K562 (cell line): Measurements from ENCODE around the gene APLP1. TPM values are rescaled to one million over a fixed set of nuclear protein-coding genes. Genes with fewer than 3 reads are reported as not detected.

Source experiments
- ARHGAP35 ChIP-seq: fragments of 450-650 bp; IDR thresholded peaks from 2 replicates; pipeline ENCODE4 v1.6.1; 2018; ENCODE audit not compliant: partially characterized antibody
- ARNT ChIP-seq, 2 experiments: fragments of 450-650 bp; IDR thresholded peaks; 2 replicates each; pipeline ENCODE4 v1.6.1; 2016; ENCODE audit warnings: mild to moderate bottlenecking in 1 of 2
- CEBPB ChIP-seq: fragments of 450-650 bp; IDR thresholded peaks from 2 replicates; pipeline ENCODE4 v1.6.1; 2016; ENCODE audit warnings: missing genetic modification characterization, missing compliant biosample characterization
- CHAMP1 ChIP-seq: fragments of 450-650 bp; IDR thresholded peaks from 2 replicates; pipeline ENCODE4 v1.6.1; 2016; ENCODE audit warnings: mild to moderate bottlenecking
- CHD2 ChIP-seq: IDR thresholded peaks from 2 replicates; pipeline ENCODE4 v1.6.1; 2011; ENCODE audit warnings: low read depth, low read length
- EGR1 ChIP-seq: fragments of 450-650 bp; conservative IDR thresholded peaks from 2 replicates; pipeline ENCODE4 v1.6.1; 2017; ENCODE audit warnings: mild to moderate bottlenecking
- GABPB1 ChIP-seq: sonication (generic); formaldehyde crosslinking; IDR thresholded peaks from 2 replicates; pipeline ENCODE4 v1.8.0; 2022; ENCODE audit warnings: mild to moderate bottlenecking, missing genetic modification reagents
- HMG20B ChIP-seq: fragments of 250-450 bp; sonication (Bioruptor Pico); IDR thresholded peaks from 2 replicates; pipeline ENCODE4 v1.5.0; 2021; ENCODE audit warnings: mild to moderate bottlenecking
- ILK ChIP-seq: fragments of 450-650 bp; IDR thresholded peaks from 2 replicates; pipeline ENCODE4 v1.6.1; 2016; ENCODE audit warnings: missing genetic modification characterization, low read depth, mild to moderate bottlenecking, missing compliant biosample characterization, moderate library complexity, borderline replicate concordance
- MTA3 ChIP-seq: fragments of 450-650 bp; formaldehyde crosslinking; IDR thresholded peaks from 2 replicates; pipeline ENCODE4 v1.6.1; 2017; ENCODE audit warnings: mild to moderate bottlenecking, borderline replicate concordance
- NCOA1 ChIP-seq: fragments of 450-650 bp; IDR thresholded peaks from 2 replicates; pipeline ENCODE4 v1.6.1; 2016; ENCODE audit warnings: low read depth
- NR4A1 ChIP-seq, 2 experiments: fragments of 250-450 bp in 1 of 2; fragments of 450-650 bp in 1 of 2; sonication (Bioruptor Pico) in 1 of 2; IDR thresholded peaks; 2 replicates each; pipeline versions ENCODE4 v1.4.0 to v1.6.1; 2016 to 2020; ENCODE audit warnings: mild to moderate bottlenecking in 2 of 2, missing compliant biosample characterization in 1 of 2, missing genetic modification characterization in 1 of 2, moderate library complexity in 1 of 2
- POLR2AphosphoS5 ChIP-seq: IDR thresholded peaks from 2 replicates; pipeline ENCODE4 v1.6.1; 2011; ENCODE audit warnings: mild to moderate bottlenecking, low read depth, low read length, moderate library complexity; ENCODE audit not compliant: control insufficient read depth, insufficient read depth
- POLR2G ChIP-seq: fragments of 200-400 bp; formaldehyde crosslinking; IDR thresholded peaks from 2 replicates; pipeline ENCODE4 v1.6.1; 2017; ENCODE audit warnings: low read depth, mild to moderate bottlenecking, antibody characterized with exemption, low read length, moderate library complexity
- RAD21 ChIP-seq, 2 experiments: fragments of 250-450 bp in 1 of 2; fragments of 450-650 bp in 1 of 2; sonication (Bioruptor Pico) in 1 of 2; formaldehyde crosslinking in 1 of 2; IDR thresholded peaks in 1 of 2; conservative IDR thresholded peaks in 1 of 2; 2 replicates each; pipeline versions ENCODE4 v1.4.0 to v1.8.0; 2020 to 2022; ENCODE audit warnings: mild to moderate bottlenecking in 2 of 2, moderate library complexity in 1 of 2
- SMC3 ChIP-seq: conservative IDR thresholded peaks from 2 replicates; pipeline ENCODE4 v1.6.1; 2011; ENCODE audit warnings: low read depth, low read length, improper control_type of control experiment; ENCODE audit not compliant: insufficient read depth
- TAF1 ChIP-seq: IDR thresholded peaks from 2 replicates; pipeline ENCODE4 v1.6.1; 2011; ENCODE audit warnings: mild to moderate bottlenecking, low read length, moderate library complexity; ENCODE audit not compliant: insufficient read depth, control insufficient read depth, severe bottlenecking; ENCODE audit errors: extremely low read depth
- ZBTB7A ChIP-seq: IDR thresholded peaks from 2 replicates; pipeline ENCODE4 v1.6.1; 2011; ENCODE audit warnings: low read depth, mild to moderate bottlenecking, low read length, moderate library complexity, borderline replicate concordance; ENCODE audit not compliant: control insufficient read depth
- ZNF174 ChIP-seq: fragments of 250-450 bp; sonication (Bioruptor Pico); IDR thresholded peaks from 2 replicates; pipeline ENCODE4 v1.4.0; 2020; ENCODE audit warnings: mild to moderate bottlenecking
- ZNF175 ChIP-seq: fragments of 200-800 bp; sonication (Bioruptor generic); IDR thresholded peaks from 2 replicates; pipeline ENCODE4 v1.6.1; 2016; ENCODE audit warnings: low read depth, mild to moderate bottlenecking, missing genetic modification characterization, missing compliant biosample characterization
- ZNF584 ChIP-seq: fragments of 200-800 bp; sonication (Bioruptor generic); IDR thresholded peaks from 2 replicates; pipeline ENCODE4 v1.6.1; 2016; ENCODE audit warnings: low read depth, mild to moderate bottlenecking, missing genetic modification characterization, missing compliant biosample characterization
- ZNF699 ChIP-seq: fragments of 250-450 bp; sonication (Bioruptor Pico); IDR thresholded peaks from 2 replicates; pipeline ENCODE4 v1.8.0; 2021; ENCODE audit warnings: mild to moderate bottlenecking, moderate library complexity; ENCODE audit not compliant: insufficient replicate concordance
- polyA plus RNA-seq, 8 experiments: library from polyadenylated mRNA; depleted of rRNA in 4 of 8; stranded (reverse) in 5 of 8; unstranded in 3 of 8; fragments of >200 nt; fragmentation: Nextera tagmentation in 2 of 8; fragmentation: Illumina TruSeq in 1 of 8; extraction: Ambion mirVana in 2 of 8; extraction: Trizol in 1 of 8; gene quantifications; 2 replicates each; pipeline versions ENCODE4 v1.2.1 to v1.2.3, GENCODE V29; 2011 to 2014; ENCODE audit warnings: inconsistent platforms in 1 of 8, missing spikeins in 1 of 8
- total RNA-seq, 7 experiments: library from RNA; depleted of rRNA in 6 of 7; stranded (reverse); fragments of >200 nt in 6 of 7; fragmentation: Illumina TruSeq in 2 of 7; extraction: Trizol in 2 of 7; gene quantifications; 2 replicates each; pipeline versions ENCODE4 v1.2.1 to v1.2.3, GENCODE V29; 2011 to 2021; ENCODE audit warnings: low replicate concordance in 1 of 7
- TF ChIP-seq, protein P1 (sequence below): fragments of 450-650 bp; IDR thresholded peaks from 2 replicates; pipeline ENCODE4 v1.6.1; 2017; ENCODE audit warnings: mild to moderate bottlenecking, moderate library complexity
- TF ChIP-seq, protein P2 (sequence below): fragments of 450-650 bp; IDR thresholded peaks from 2 replicates; pipeline ENCODE4 v1.6.1; 2016; ENCODE audit warnings: antibody characterized with exemption

Gene APLP1
- total and polyA plus RNA-seq, 9 of the 15 experiments (the other 6 are each of a cell fraction or from before 2014, with no cell fraction given): 0.69 to 9.9 (median 4.7) TPM

- no peak for TF ChIP-seq ZNF584 (CRISPR knock-in tag)
- peak; percentile 77 for TF ChIP-seq ZBTB7A
- no peak for TF ChIP-seq ARNT (IDR thresholded peaks at IDR 0.05)
- TF ChIP-seq CHAMP1: no peak
- TF ChIP-seq ZNF699 (CRISPR knock-in tag): no peak
- peak; percentile 79 for TF ChIP-seq POLR2G
- no peak for TF ChIP-seq RAD21 (CRISPR knock-in tag; conservative IDR thresholded peaks at IDR 0.05 in 1 of 2, IDR thresholded peaks at IDR 0.05 in 1 of 2)
- TF ChIP-seq, protein P1, sequence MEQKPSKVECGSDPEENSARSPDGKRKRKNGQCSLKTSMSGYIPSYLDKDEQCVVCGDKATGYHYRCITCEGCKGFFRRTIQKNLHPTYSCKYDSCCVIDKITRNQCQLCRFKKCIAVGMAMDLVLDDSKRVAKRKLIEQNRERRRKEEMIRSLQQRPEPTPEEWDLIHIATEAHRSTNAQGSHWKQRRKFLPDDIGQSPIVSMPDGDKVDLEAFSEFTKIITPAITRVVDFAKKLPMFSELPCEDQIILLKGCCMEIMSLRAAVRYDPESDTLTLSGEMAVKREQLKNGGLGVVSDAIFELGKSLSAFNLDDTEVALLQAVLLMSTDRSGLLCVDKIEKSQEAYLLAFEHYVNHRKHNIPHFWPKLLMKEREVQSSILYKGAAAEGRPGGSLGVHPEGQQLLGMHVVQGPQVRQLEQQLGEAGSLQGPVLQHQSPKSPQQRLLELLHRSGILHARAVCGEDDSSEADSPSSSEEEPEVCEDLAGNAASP: no peak
- no peak for TF ChIP-seq SMC3
- no peak for TF ChIP-seq HMG20B (CRISPR knock-in tag)
- peak; percentile 61 for TF ChIP-seq TAF1
- no peak for TF ChIP-seq CHD2
- no peak for TF ChIP-seq ZNF174 (CRISPR knock-in tag)
- no peak for TF ChIP-seq ZNF175
- TF ChIP-seq ARHGAP35: no peak
- 0 out of 2 replicates have a peak, but pooled peaks have one; percentile 18 for TF ChIP-seq POLR2AphosphoS5
- TF ChIP-seq ILK (tag): no peak
- TF ChIP-seq GABPB1 (CRISPR knock-in tag): peak; percentile 87
- TF ChIP-seq MTA3: 0 out of 2 replicates have a peak, but pooled peaks have one; percentile 51
- TF ChIP-seq, protein P2, sequence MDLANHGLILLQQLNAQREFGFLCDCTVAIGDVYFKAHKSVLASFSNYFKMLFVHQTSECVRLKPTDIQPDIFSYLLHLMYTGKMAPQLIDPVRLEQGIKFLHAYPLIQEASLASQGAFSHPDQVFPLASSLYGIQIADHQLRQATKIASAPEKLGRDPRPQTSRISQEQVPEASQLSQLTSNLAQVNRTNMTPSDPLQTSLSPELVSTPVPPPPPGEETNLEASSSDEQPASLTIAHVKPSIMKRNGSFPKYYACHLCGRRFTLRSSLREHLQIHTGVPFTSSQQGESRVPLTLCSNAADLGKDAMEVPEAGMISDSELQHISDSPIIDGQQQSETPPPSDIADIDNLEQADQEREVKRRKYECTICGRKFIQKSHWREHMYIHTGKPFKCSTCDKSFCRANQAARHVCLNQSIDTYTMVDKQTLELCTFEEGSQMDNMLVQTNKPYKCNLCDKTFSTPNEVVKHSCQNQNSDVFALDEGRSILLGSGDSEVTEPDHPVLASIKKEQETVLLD: 0 out of 2 replicates have a peak, but pooled peaks have one; percentile 54
- no peak for TF ChIP-seq NCOA1
- TF ChIP-seq NR4A1 (CRISPR knock-in tag; IDR thresholded peaks at IDR 0.05): no peak
- no peak for TF ChIP-seq NR4A1 (tag; IDR thresholded peaks at IDR 0.05)
- peak; percentile 99 for TF ChIP-seq EGR1
- TF ChIP-seq CEBPB (tag): no peak
Measured at GRCh38 chr19:35903550-35904179, 35.3 kb downstream of the APLP1 start (continued).
